Activated T-cell treated with anti-CD3 and anti-CD28 coated beads for 1 hour (primary cell): ENCODE results near the gene GLE1.

ENCODE experiments used
- DNase-seq: peaks from one replicate; pipeline ENCODE4 v3.0.0-alpha.2; 2020; ENCODE audit warnings: low read depth

GLE1 gene

GRCh38 chr9:128504485-128505413 is at the start of gene GLE1:
GLE1 (plus strand) TSS chr9:128504719; CDS start chr9:128504806, 87 bp downstream.
- peak; percentile 99 for DNase-seq

- no peak for DNase-seq
Measured at GRCh38 chr9:128454991-128455390, 49.5 kb upstream of the GLE1 start.

- DNase-seq, result peak; percentile 99
Measured at GRCh38 chr9:128455849-128456612, 48.5 kb upstream of the GLE1 start, which contains the start of gene ODF2. ODF2 (plus strand) TSS chr9:128456006; CDS start chr9:128456092, 86 bp downstream.

GRCh38 chr9:128456613-128457061 is 47.9 kb upstream of the GLE1 start:
- peak; percentile 59 for DNase-seq

- no peak for DNase-seq
Measured at GRCh38 chr9:128457207-128457606, 47.3 kb upstream of the GLE1 start.

GRCh38 chr9:128459011-128459410 is 45.5 kb upstream of the GLE1 start:
- DNase-seq, result no peak

- DNase-seq, result no peak
Measured at GRCh38 chr9:128469070-128469469, 35.4 kb upstream of the GLE1 start.

- DNase-seq, result no peak
Measured at GRCh38 chr9:128470560-128470959, 34.0 kb upstream of the GLE1 start.

- no peak for DNase-seq
Measured at GRCh38 chr9:128473104-128473503, 31.4 kb upstream of the GLE1 start.

- no peak for DNase-seq
Measured at GRCh38 chr9:128475867-128476266, 28.7 kb upstream of the GLE1 start.

GRCh38 chr9:128479262-128479661 is 25.3 kb upstream of the GLE1 start:
- no peak for DNase-seq

GRCh38 chr9:128481561-128481960 is 23.0 kb upstream of the GLE1 start:
- no peak for DNase-seq

GRCh38 chr9:128482186-128482585 is 22.3 kb upstream of the GLE1 start:
- DNase-seq, result no peak

- no peak for DNase-seq
Measured at GRCh38 chr9:128484686-128485413, 19.7 kb upstream of the GLE1 start.

- DNase-seq, result no peak
Measured at GRCh38 chr9:128485414-128485855, 19.1 kb upstream of the GLE1 start.

- DNase-seq, result no peak
Measured at GRCh38 chr9:128486201-128486600, 18.3 kb upstream of the GLE1 start.

- DNase-seq, result no peak
Measured at GRCh38 chr9:128493424-128493823, 11.1 kb upstream of the GLE1 start.

GRCh38 chr9:128494108-128494745 is 10.3 kb upstream of the GLE1 start:
- DNase-seq, result no peak

- no peak for DNase-seq
Measured at GRCh38 chr9:128494746-128495129, 9.8 kb upstream of the GLE1 start.

- no peak for DNase-seq
Measured at GRCh38 chr9:128495296-128495695, 9.2 kb upstream of the GLE1 start.

- DNase-seq, result no peak
Measured at GRCh38 chr9:128495804-128496417, 8.6 kb upstream of the GLE1 start.
